Amygdala (tissue), 56 donors: ENCODE measurements around the gene ZNF276.

Experiments
- DNase-seq, 56 donors: peaks; one replicate each; lab custom pipeline; 2025; lab: John Stamatoyannopoulos, UW

The ZNF276 gene

GRCh38 chr16:89732142-89732917, 11.0 kb downstream of the ZNF276 start:
- no peak for DNase-seq

- no peak for DNase-seq
Observed at GRCh38 chr16:89732918-89733242, 11.5 kb downstream of the ZNF276 start.

GRCh38 chr16:89733322-89733721, 12.0 kb downstream of the ZNF276 start:
- no peak for DNase-seq

- DNase-seq = no peak
Observed at GRCh38 chr16:89733792-89734191, 12.5 kb downstream of the ZNF276 start.

- DNase-seq = no peak
Observed at GRCh38 chr16:89736554-89736953, 15.2 kb downstream of the ZNF276 start.

GRCh38 chr16:89737341-89738071, 16.2 kb downstream of the ZNF276 start:
- DNase-seq = no peak

- no peak for DNase-seq
Observed at GRCh38 chr16:89738072-89738377, 16.7 kb downstream of the ZNF276 start.

GRCh38 chr16:89738538-89739317, 17.4 kb downstream of the ZNF276 start:
- no peak for DNase-seq

- no peak for DNase-seq
Observed at GRCh38 chr16:89739383-89739782, 18.0 kb downstream of the ZNF276 start.

- peak in 2 of 56 donors; percentile 16 to 33 for DNase-seq
Observed at GRCh38 chr16:89741342-89742014, 20.1 kb downstream of the ZNF276 start.

- peak in 1 of 56 donors; percentile 12 for DNase-seq
Observed at GRCh38 chr16:89742948-89743347, 21.6 kb downstream of the ZNF276 start.

- no peak for DNase-seq
Observed at GRCh38 chr16:89744813-89745212, 23.5 kb downstream of the ZNF276 start.

GRCh38 chr16:89746043-89746442, 24.7 kb downstream of the ZNF276 start:
- no peak for DNase-seq

GRCh38 chr16:89748076-89748475, 26.7 kb downstream of the ZNF276 start:
- DNase-seq = no peak

- no peak for DNase-seq
Observed at GRCh38 chr16:89748921-89749320, 27.6 kb downstream of the ZNF276 start.

GRCh38 chr16:89749637-89750036, 28.3 kb downstream of the ZNF276 start:
- DNase-seq = peak in 2 of 56 donors; percentile 13 to 22

GRCh38 chr16:89759746-89760340, 38.5 kb downstream of the ZNF276 start:
- no peak for DNase-seq

GRCh38 chr16:89761304-89761922, 40.1 kb downstream of the ZNF276 start:
- no peak for DNase-seq

GRCh38 chr16:89764711-89765201, 43.4 kb downstream of the ZNF276 start:
- DNase-seq = peak in 14 of 56 donors; percentile 2 to 67 (median 16)

GRCh38 chr16:89765292-89765830, 44.0 kb downstream of the ZNF276 start:
- DNase-seq = no peak
